ENCODE measurements around the gene KCNN4. TPM values are rescaled to one million over a fixed set of nuclear protein-coding genes. Genes with fewer than 3 reads are reported as not detected.

The KCNN4 gene
- total RNA-seq, 1 donor: 39.9 TPM

- TF ChIP-seq CTCF (IDR thresholded peaks at IDR 0.05; ENCODE audit: insufficient read depth, low read length): no peak
- H3K4me3 ChIP-seq (ENCODE audit: low read depth, low read length): no peak overlapping the region
- no peak for DNase-seq (ENCODE audit: low read depth)
Observed at GRCh38 chr19:43814663-43815352, 34.0 kb upstream of the KCNN4 start.

DNA sequence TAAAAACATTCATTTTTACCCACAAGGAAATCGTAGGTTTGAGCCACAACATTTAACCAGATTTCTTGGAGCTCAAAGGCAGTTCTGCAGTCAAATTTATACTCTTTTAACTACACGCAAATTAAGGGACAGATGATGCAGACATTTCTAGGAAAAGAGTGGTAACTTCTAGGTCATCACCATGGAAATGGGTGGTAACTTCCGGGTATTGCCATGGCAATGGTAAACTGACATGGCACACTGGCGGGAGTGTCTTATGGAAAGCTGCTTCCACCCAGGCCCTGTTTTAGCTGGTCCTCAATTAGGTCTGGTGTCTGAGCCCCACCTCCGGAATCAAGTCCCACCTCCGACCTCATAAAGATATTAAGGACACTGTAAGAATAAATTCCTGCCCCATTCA is 31.9 kb upstream of the KCNN4 start:
- DNase-seq (ENCODE audit: low read depth): no peak
- TF ChIP-seq CTCF (IDR thresholded peaks at IDR 0.05; ENCODE audit: insufficient read depth, low read length): no peak
- H3K4me3 ChIP-seq (ENCODE audit: low read depth, low read length): no peak overlapping the region

- no peak for DNase-seq (ENCODE audit: low read depth)
- H3K4me3 ChIP-seq (ENCODE audit: low read depth, low read length): no peak overlapping the region
- TF ChIP-seq CTCF (IDR thresholded peaks at IDR 0.05; ENCODE audit: insufficient read depth, low read length): no peak
Observed at GRCh38 chr19:43812259-43812658, 31.5 kb upstream of the KCNN4 start.

GRCh38 chr19:43811837-43812236 is 31.1 kb upstream of the KCNN4 start:
- no peak for TF ChIP-seq CTCF (IDR thresholded peaks at IDR 0.05; ENCODE audit: insufficient read depth, low read length)
- H3K4me3 ChIP-seq (ENCODE audit: low read depth, low read length): no peak overlapping the region
- no peak for DNase-seq (ENCODE audit: low read depth)

- H3K4me3 ChIP-seq (ENCODE audit: low read depth, low read length): no peak overlapping the region
- peak; percentile 76 for DNase-seq (ENCODE audit: low read depth)
- peak; percentile 54 for TF ChIP-seq CTCF (IDR thresholded peaks at IDR 0.05; ENCODE audit: insufficient read depth, low read length)
Observed at GRCh38 chr19:43809762-43810696, 29.3 kb upstream of the KCNN4 start.

- no peak for DNase-seq (ENCODE audit: low read depth)
- no peak for TF ChIP-seq CTCF (IDR thresholded peaks at IDR 0.05; ENCODE audit: insufficient read depth, low read length)
- no peak overlapping the region for H3K4me3 ChIP-seq (ENCODE audit: low read depth, low read length)
Observed at GRCh38 chr19:43807651-43808050, 26.9 kb upstream of the KCNN4 start.

Data from fibroblast of the aortic adventitia (primary cell).